ENCODE data around the gene METTL17.
A peak's percentile ranks its signal among the peaks of the same experiment; 100 is the strongest.
"Not testable (repeated sequence)": the region's sequence is repeated elsewhere in the genome, so short reads cannot be mapped to it uniquely, and the experiment has no call there.

METTL17 gene

GRCh38 chr14:21024585-21025370 is 35.0 kb downstream of the METTL17 start, which contains the start of gene NDRG2:
TSS of gene NDRG2 (minus strand) at chr14:21025061. CDS start at chr14:21023315, 1,746 bp downstream.
- DNase-seq (ENCODE audit: low read depth in 2 of 2): peak; percentile 46 to 55

- no peak for DNase-seq (ENCODE audit: low read depth in 2 of 2)
These were observed 35.8 kb downstream of the METTL17 start for GRCh38 chr14:21025371-21026273.

DNA sequence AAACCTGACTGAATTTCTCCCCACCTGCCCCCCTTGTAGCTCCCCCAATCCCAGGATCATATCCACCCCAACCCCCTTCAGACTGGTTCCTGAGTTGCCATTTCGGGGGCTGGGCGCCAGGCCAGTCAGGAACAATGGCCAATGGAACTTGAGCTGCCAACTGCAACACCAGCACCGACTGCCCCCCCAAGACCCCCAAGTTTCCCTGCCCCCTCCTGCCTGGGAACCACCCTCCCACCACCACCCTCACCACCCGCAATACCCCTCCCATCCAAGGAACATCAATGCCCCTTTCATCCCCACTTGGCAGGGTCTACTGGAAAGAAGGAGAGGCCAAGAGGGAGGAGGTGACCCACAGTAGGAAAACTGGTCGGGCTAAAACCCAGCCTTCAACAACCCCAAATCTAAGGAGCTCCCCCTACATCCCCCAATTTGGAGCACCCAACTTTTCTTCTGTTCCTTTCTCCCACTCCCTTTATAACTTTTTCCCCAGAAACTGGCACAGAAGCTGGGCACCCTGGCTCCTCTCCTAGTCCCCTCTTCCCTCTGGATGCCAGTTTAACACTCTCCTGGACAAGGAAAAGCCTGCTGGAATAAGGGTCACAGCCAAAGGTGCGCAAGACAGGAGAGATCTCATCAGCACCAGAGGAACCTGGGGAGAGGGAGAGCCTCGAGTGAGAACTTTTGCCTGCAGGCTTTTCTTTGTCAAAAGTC is 36.7 kb downstream of the METTL17 start:
- no peak for DNase-seq (ENCODE audit: low read depth in 2 of 2)

GRCh38 chr14:21026988-21027315 is 37.2 kb downstream of the METTL17 start:
- DNase-seq (ENCODE audit: low read depth in 2 of 2): no peak

- DNase-seq (ENCODE audit: low read depth in 2 of 2): no peak
These were observed 40.1 kb downstream of the METTL17 start, which contains the start of gene TPPP2 for GRCh38 chr14:21029917-21030316. TSS of gene TPPP2 (plus strand) at chr14:21030217. CDS start at chr14:21030582, 365 bp downstream.

DNA sequence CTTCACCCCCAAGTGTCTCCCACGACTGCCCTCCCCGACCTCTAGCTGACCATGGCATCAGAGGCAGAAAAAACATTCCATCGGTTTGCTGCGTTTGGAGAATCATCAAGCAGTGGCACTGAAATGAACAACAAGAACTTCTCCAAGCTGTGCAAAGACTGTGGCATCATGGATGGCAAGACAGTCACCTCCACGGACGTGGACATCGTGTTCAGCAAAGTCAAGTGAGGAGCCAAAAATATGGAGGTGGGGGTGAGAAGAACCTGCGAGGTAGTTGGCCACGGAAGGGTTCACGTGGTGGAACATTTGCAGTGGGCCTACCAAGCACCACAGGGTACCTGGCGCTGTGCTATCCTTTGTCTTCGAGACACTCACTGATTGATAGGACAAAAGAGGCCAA is 40.8 kb downstream of the METTL17 start:
- no peak for DNase-seq (ENCODE audit: low read depth in 2 of 2)

DNA sequence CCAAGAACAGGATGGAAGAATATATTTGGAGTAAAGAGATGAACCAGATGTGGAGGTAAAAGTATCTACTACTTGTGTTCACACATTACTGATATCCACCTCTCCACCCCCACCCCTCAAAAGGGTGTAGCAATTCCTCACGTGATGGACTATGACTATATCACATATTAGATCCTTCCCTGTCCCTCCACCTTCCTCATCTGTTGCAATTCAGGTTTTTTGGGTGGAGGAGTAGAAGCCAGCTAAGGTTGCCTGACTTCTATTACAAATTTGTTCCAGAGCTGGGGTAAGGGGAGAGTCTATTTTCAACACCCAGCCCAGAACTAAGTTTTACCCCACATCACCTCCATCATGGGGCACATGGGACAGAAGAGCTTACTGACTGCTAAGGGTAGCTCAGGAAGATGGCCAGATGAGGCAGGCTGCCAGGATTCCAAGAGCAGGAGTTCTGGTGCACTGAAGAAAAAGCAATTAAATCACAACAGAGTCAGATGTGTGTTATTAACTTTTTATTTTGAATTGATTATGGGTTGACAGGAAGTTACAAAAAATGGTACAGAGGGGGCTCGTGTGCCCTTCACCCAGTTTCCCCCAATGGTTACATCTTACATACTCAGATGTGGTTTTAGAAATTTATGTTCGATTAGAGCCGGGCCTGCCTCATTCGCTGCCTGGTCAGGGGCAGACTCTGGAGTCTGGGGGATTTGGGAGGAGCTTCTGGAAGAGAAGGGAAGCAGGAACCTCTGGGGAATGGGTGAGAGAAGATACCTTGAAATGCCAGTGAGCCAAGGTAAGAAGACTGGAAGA is 42.7 kb downstream of the METTL17 start:
- no peak for DNase-seq (ENCODE audit: low read depth in 2 of 2)

DNA sequence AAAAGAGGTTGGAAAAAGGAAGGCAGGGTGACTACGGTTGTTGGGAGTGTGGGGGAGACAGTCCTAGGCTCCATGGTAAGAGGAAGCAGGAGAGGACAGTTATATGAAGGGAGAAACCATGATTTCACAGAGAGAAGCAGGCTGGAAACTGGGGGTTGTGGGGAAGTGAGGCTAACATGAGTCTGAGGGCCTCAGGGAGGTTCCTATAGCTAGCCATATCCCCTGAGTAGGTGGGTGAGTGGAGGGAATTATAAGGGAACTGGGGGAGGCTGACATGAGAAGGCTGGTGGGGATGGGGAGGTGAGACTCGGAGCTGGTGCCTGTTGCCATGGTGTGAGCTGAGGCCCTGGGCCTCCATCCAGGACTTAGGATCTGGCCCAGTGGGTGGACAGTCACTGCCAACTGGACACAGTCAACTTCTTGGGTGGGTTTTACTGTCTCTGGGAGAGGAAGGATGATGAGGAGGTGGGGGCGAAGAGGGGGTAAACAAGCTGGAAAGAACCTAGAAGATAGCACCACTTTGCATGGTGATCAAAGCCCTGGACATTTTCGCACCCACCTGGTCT is 43.4 kb downstream of the METTL17 start:
- DNase-seq (ENCODE audit: low read depth in 2 of 2): no peak

GRCh38 chr14:21034707-21035106 is 44.9 kb downstream of the METTL17 start, which contains the start of gene RNASE13:
TSS of gene RNASE13 (minus strand) at chr14:21034807. CDS start at chr14:21034288, 519 bp downstream.
- no peak for DNase-seq (ENCODE audit: low read depth in 2 of 2)

- DNase-seq (ENCODE audit: low read depth in 2 of 2): no peak
These were observed 47.0 kb downstream of the METTL17 start for GRCh38 chr14:21036751-21037150.

DNA sequence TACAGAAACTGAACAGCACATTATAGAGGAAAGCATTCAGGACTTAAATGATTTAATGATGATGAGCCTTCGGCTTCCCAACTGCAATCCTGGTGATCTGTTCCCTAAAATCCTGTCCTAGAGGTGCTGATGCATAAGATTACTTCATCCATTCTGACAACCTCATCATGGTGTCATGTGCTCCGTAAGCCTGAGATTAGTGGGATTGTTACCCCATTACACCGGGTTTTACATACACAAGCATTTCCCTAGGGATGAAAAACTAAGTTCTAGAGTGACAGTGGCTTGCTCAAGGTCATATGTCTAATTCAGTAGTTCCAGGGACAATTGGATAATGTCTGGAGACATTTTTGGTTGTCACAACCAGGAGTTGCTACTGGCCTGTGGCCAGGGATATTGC is 47.4 kb downstream of the METTL17 start:
- no peak for DNase-seq (ENCODE audit: low read depth in 2 of 2)

GRCh38 chr14:21038441-21039422 is 49.0 kb downstream of the METTL17 start:
- DNase-seq (ENCODE audit: low read depth in 2 of 2): no peak

DNA sequence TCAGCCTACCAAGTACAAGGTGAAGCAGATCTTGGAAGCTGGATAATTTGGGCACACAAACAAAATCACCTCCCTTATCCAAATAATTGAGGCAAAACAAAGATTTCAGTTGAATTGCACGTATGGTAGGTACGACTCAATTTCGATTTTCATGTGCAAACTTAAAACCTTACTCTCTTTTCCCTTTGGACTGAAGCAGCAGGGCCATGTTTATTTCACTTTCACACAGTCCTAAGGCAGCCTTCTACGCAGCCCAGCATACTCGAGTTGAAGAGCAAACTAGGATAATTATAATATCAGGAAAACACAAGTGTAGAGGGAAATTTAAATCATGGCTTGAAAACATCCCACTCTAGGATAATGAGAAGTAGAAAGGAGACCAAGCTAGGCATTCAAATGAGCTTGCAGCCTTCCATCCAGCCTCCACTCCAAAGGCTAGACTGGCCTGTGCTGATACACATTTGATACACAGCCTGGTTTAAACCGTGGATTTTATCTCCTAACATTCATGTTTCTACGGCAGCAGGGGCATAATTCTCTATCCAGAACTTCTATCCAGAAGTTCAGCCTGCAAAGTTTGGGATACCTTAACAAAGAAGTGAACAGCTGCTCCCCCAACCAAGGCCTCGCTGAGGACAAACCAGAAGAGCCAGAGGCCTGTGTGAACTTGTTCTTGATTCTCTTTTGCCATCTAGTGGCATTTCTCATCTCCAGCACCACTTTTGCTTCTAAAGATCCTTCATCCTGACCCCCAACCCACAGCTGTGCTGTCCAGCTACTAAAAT is 50.0 kb downstream of the METTL17 start:
- no peak for DNase-seq (ENCODE audit: low read depth in 2 of 2)

- no peak for DNase-seq (ENCODE audit: low read depth in 2 of 2)
These were observed 50.7 kb downstream of the METTL17 start for GRCh38 chr14:21040370-21040925.

DNA sequence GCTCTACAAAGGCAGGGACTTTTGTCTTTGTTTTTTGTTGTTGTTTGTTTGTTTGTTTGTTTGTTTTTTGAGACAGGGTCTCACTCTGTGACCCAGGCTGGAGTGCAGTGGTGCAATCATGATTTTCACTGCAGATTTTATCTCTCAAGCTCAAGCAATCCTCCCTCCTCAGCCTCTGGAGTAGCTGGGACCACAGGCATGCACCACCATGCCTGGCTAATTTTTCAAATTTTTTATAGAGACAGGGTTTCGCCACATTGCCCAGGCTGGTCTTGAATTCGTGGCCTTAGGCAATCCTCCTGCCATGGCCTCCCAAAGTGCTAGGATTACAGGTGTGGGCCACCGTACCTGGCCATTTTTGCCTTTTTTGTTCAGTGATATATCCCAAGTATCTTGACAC is 51.2 kb downstream of the METTL17 start:
- DNase-seq (ENCODE audit: low read depth in 2 of 2): not testable (repeated sequence)

DNA sequence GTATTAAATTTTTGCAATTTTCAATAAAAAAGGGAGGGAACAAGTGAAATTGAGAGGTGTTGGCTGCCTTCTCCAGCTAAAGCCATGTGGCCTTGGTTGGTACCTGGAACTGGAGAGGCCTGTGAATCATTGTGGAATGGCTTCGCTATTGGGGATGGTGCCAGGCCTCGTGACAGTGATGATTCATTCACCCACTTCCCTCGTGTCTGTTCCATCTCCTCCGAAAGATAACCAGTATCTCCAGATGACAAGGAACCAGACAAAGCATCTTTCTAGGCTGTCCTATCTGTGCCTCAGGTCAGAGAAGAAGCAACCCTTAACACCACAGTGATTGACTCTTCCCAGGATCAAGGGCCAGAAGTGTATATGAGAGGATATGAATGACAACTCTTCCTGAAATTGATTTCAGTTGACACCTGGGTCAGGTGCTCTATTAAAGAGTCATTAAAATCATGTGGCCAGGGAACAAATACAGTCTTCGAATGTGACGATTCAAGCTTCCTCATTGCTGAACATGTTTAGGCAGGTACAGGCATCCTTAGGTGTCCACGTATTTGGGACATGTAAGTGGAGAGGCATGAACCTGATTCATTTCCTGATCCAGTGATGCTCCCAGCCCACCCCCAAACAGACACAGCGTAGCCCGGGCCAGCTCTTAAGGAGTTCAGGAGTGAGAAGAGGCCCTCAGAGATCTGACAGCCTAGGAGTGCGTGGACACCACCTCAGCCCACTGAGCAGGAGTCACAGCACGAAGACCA is 52.1 kb downstream of the METTL17 start, which contains the start of gene RNASE7:
RNASE7 (plus strand) TSS at position 687 of the 758 bp plus-strand sequence. CDS start 631 bp downstream, outside the sequence.
- no peak for DNase-seq (ENCODE audit: low read depth in 2 of 2)

- DNase-seq (ENCODE audit: low read depth in 2 of 2): no peak
These were observed 53.1 kb downstream of the METTL17 start for GRCh38 chr14:21042918-21043317.

Measured in activated CD8-positive, alpha-beta memory T cell treated with anti-CD3 and anti-CD28 coated beads for 4 hours (primary cell).